ENCODE results near the gene ACKR3. TPM values are rescaled to one million over a fixed set of nuclear protein-coding genes. Genes with fewer than 3 reads are reported as not detected.

Gene ACKR3
- total RNA-seq, 2 experiments from 2014 or later = 0.61 to 0.74 TPM

- POLR2A ChIA-PET = no interaction called here
- no peak overlapping the region for H3K27ac Mint-ChIP-seq
Observed at GRCh38 chr2:236573066-236573929, 3.7 kb downstream of the ACKR3 start.

GRCh38 chr2:236574000-236574399 lies 4.4 kb downstream of the ACKR3 start:
- ChIA-PET POLR2A (no interaction called here), CTCF (interaction anchor here (1.9 kb wide), 1 partner anchor 61 kb away, joined by 4 read pairs; no protein-coding TSS in a partner anchor)
- no peak for ATAC-seq (ENCODE audit: poor library complexity)
- Histone ChIP-seq H3K27me3 (ENCODE audit: control insufficient read depth in 1 of 2, insufficient read depth in 2 of 2, low read length in 2 of 2) (no peaks in the 10 kb centered on the region), H3K4me3 (ENCODE audit: low read length) (no peak overlapping the region), H3K9me3 (ENCODE audit: control insufficient read depth in 1 of 2, insufficient read depth in 1 of 2, low read length in 2 of 2) (no peaks in the 10 kb centered on the region), H3K27ac (ENCODE audit: low read depth in 1 of 2, low read length in 2 of 2) (no peak overlapping the region), H3K4me1 (ENCODE audit: insufficient read depth, low read length) (peaks cover 10% of the 10 kb centered on the region), H3K36me3 (ENCODE audit: insufficient read depth, low read length) (peaks cover 14% of the 10 kb centered on the region)
- H3K27ac Mint-ChIP-seq = no peak overlapping the region
- no peak for TF ChIP-seq CTCF (IDR thresholded peaks at IDR 0.05)
- H3K36me3 Mint-ChIP-seq (ENCODE audit: low read depth) = peaks cover 19% of the 10 kb centered on the region
- H3K27me3 Mint-ChIP-seq = no peaks in the 10 kb centered on the region
- intact Hi-C loops (cut with DNase I, micrococcal nuclease) = loop anchor here in 1 of 2 experiments (5.0 kb wide), 2 partner anchors 453 to 488 kb away; no protein-coding TSS in a partner anchor
- H3K4me1 Mint-ChIP-seq (ENCODE audit: low read depth) = peaks cover 9% of the 10 kb centered on the region
- DNase-seq = no peak
- H3K9me3 Mint-ChIP-seq = no peaks in the 10 kb centered on the region
- no peak overlapping the region for H3K4me3 Mint-ChIP-seq

More at GRCh38 chr2:236573066-236573929, 3.7 kb downstream of the ACKR3 start:
- peaks cover 16% of the 10 kb centered on the region for H3K4me1 Mint-ChIP-seq (ENCODE audit: low read depth)
- no peaks in the 10 kb centered on the region for H3K27me3 Mint-ChIP-seq
- ATAC-seq (ENCODE audit: poor library complexity) (no peak), DNase-seq (no peak)
- no peak for TF ChIP-seq CTCF (IDR thresholded peaks at IDR 0.05)
- no peaks in the 10 kb centered on the region for H3K9me3 Mint-ChIP-seq
- H3K9me3 ChIP-seq (ENCODE audit: control insufficient read depth in 1 of 2, insufficient read depth in 1 of 2, low read length in 2 of 2) = no peaks in the 10 kb centered on the region
- CTCF ChIA-PET = interaction anchor here (1.9 kb wide), 1 partner anchor 60 kb away, joined by 4 read pairs; no protein-coding TSS in a partner anchor
- peaks cover 17% of the 10 kb centered on the region for H3K4me1 ChIP-seq (ENCODE audit: insufficient read depth, low read length)
- H3K27me3 ChIP-seq (ENCODE audit: control insufficient read depth in 1 of 2, insufficient read depth in 2 of 2, low read length in 2 of 2) = no peaks in the 10 kb centered on the region
- no peak overlapping the region for H3K4me3 Mint-ChIP-seq
- intact Hi-C loops (cut with DNase I, micrococcal nuclease) = loop anchor here in 1 of 2 experiments (5.0 kb wide), 2 partner anchors 454 to 489 kb away; no protein-coding TSS in a partner anchor
- H3K27ac ChIP-seq (ENCODE audit: low read depth in 1 of 2, low read length in 2 of 2) = no peak overlapping the region
- H3K36me3 Mint-ChIP-seq (ENCODE audit: low read depth) = peaks cover 15% of the 10 kb centered on the region
- H3K4me3 ChIP-seq (ENCODE audit: low read length) = no peak overlapping the region
- H3K36me3 ChIP-seq (ENCODE audit: insufficient read depth, low read length) = peaks cover 14% of the 10 kb centered on the region

GRCh38 chr2:236574424-236575145 lies 5.0 kb downstream of the ACKR3 start:
- Histone ChIP-seq H3K9me3 (ENCODE audit: control insufficient read depth in 1 of 2, insufficient read depth in 1 of 2, low read length in 2 of 2) (no peaks in the 10 kb centered on the region), H3K4me3 (ENCODE audit: low read length) (no peak overlapping the region), H3K36me3 (ENCODE audit: insufficient read depth, low read length) (peaks cover 14% of the 10 kb centered on the region), H3K27me3 (ENCODE audit: control insufficient read depth in 1 of 2, insufficient read depth in 2 of 2, low read length in 2 of 2) (no peaks in the 10 kb centered on the region), H3K27ac (ENCODE audit: low read depth in 1 of 2, low read length in 2 of 2) (no peak overlapping the region), H3K4me1 (ENCODE audit: insufficient read depth, low read length) (peaks cover 5% of the 10 kb centered on the region)
- Mint-ChIP-seq H3K36me3 (ENCODE audit: low read depth) (peaks cover 24% of the 10 kb centered on the region), H3K4me3 (no peak overlapping the region), H3K27me3 (no peaks in the 10 kb centered on the region), H3K9me3 (no peaks in the 10 kb centered on the region), H3K27ac (no peak overlapping the region), H3K4me1 (ENCODE audit: low read depth) (peaks cover 3% of the 10 kb centered on the region)
- intact Hi-C loops (cut with DNase I, micrococcal nuclease) = loop anchor here in 1 of 2 experiments (5.0 kb wide), 2 partner anchors 453 to 488 kb away; no protein-coding TSS in a partner anchor
- DNase-seq (no peak), ATAC-seq (ENCODE audit: poor library complexity) (no peak)
- no peak for TF ChIP-seq CTCF (IDR thresholded peaks at IDR 0.05)
- ChIA-PET POLR2A (no interaction called here), CTCF (interaction anchor here (1.9 kb wide), 1 partner anchor 62 kb away, joined by 4 read pairs; no protein-coding TSS in a partner anchor)
